OCI-LY1 (cell line): Measurements from ENCODE around the gene COMMD1.

Source experiments
- EZH2 ChIP-seq: fragments of 200-600 bp; sonication (generic), shearing (Covaris generic); IDR thresholded peaks from 2 replicates; pipeline ENCODE4 v1.8.0; 2017; ENCODE audit warnings: borderline replicate concordance, mixed run types, mild to moderate bottlenecking, antibody characterized with exemption, low read length, moderate library complexity, mixed read lengths
- TF ChIP-seq, protein P1 (sequence below): fragments of 200-600 bp; sonication (generic), shearing (Covaris generic); IDR thresholded peaks from 2 replicates; pipeline ENCODE4 v1.5.1; 2017; ENCODE audit warnings: mild to moderate bottlenecking, antibody characterized with exemption, low read length, moderate library complexity, mixed read lengths

GRCh38 chr2:62152000-62152399, 246.5 kb downstream of the COMMD1 start:
- TF ChIP-seq, protein P1, sequence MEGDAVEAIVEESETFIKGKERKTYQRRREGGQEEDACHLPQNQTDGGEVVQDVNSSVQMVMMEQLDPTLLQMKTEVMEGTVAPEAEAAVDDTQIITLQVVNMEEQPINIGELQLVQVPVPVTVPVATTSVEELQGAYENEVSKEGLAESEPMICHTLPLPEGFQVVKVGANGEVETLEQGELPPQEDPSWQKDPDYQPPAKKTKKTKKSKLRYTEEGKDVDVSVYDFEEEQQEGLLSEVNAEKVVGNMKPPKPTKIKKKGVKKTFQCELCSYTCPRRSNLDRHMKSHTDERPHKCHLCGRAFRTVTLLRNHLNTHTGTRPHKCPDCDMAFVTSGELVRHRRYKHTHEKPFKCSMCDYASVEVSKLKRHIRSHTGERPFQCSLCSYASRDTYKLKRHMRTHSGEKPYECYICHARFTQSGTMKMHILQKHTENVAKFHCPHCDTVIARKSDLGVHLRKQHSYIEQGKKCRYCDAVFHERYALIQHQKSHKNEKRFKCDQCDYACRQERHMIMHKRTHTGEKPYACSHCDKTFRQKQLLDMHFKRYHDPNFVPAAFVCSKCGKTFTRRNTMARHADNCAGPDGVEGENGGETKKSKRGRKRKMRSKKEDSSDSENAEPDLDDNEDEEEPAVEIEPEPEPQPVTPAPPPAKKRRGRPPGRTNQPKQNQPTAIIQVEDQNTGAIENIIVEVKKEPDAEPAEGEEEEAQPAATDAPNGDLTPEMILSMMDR, result no peak
- TF ChIP-seq EZH2, result no peak
